ENCODE measurements around the gene RIBC1. TPM values are rescaled to one million over a fixed set of nuclear protein-coding genes. Genes with fewer than 3 reads are reported as not detected.

RIBC1 gene
- total and polyA plus RNA-seq, 10 donors = 0.34 to 1.4 (median 0.83) TPM; not detected in 1

DNA sequence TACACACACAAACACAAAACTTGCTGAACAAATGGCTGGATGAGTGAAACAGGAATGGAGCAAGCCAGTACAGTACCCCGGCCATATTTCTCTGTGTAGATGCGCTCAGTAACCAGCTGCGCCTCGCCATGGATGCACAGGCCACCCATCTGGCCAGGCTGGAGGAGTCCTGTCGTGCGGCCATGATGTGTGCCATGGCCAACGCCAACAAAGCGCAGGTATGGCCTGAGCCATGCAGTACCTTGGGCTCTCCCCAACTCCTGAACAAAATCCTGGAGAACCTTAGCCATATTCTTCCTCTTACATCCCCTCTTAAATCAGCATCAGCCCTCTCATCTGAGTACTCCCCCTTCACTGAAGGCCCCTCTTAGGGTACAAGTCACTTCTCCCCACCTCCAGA lies 7.1 kb downstream of the RIBC1 start:
- TF ChIP-seq POLR2A (IDR thresholded peaks at IDR 0.05) (no peak), POLR2AphosphoS5 (IDR thresholded peaks at IDR 0.05) (no peak)
- TF ChIP-seq, protein P1, sequence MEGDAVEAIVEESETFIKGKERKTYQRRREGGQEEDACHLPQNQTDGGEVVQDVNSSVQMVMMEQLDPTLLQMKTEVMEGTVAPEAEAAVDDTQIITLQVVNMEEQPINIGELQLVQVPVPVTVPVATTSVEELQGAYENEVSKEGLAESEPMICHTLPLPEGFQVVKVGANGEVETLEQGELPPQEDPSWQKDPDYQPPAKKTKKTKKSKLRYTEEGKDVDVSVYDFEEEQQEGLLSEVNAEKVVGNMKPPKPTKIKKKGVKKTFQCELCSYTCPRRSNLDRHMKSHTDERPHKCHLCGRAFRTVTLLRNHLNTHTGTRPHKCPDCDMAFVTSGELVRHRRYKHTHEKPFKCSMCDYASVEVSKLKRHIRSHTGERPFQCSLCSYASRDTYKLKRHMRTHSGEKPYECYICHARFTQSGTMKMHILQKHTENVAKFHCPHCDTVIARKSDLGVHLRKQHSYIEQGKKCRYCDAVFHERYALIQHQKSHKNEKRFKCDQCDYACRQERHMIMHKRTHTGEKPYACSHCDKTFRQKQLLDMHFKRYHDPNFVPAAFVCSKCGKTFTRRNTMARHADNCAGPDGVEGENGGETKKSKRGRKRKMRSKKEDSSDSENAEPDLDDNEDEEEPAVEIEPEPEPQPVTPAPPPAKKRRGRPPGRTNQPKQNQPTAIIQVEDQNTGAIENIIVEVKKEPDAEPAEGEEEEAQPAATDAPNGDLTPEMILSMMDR (IDR thresholded peaks at IDR 0.05 in 8 of 11, conservative IDR thresholded peaks at IDR 0.05 in 3 of 11) = no peak
- Histone ChIP-seq H3K9me3 (no peaks in the 10 kb centered on the region), H3K4me1 (peaks cover 0 to 13% (median 11%) of the 10 kb centered on the region in 6 donors), H3K27me3 (replicated peaks in 1 of 7) (no peaks in the 10 kb centered on the region), H3K36me3 (peaks cover 0 to 38% (median 20%) of the 10 kb centered on the region in 6 donors), H3K4me3 (no peak overlapping the region), H3K27ac (no peak overlapping the region)
- DNase-seq = no peak
- 88 to 100% (median 96%) methylated on average over 1 to 8 of the region's 8 CpGs for WGBS, 5 donors
- intact Hi-C loops (cut with DNase I; ENCODE audit: low total_unique reads) = no loop called here

DNA sequence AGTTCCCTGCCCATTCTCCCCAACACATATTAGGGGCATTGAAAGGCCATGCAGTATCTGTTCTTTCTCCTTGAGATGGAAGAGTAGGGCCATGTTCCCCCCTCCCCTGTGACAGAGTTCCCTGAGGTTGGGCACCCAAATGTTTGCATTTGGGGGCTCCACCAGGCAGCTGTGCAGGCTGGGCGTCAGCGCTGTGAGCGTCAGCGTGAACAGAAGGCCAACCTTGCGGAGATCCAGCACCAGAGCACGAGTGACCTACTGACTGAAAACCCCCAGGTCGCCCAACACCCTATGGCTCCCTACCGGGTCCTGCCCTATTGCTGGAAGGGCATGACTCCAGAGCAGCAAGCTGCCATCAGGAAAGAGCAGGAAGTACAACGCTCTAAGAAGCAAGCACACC lies 7.6 kb downstream of the RIBC1 start:
- WGBS, 5 donors = 91 to 100% (median 96%) methylated on average over 7 to 9 of the region's 9 CpGs
- intact Hi-C loops (cut with DNase I; ENCODE audit: low total_unique reads) = no loop called here
- H3K4me1 ChIP-seq = peaks cover 0 to 16% (median 13%) of the 10 kb centered on the region in 6 donors
- H3K27me3 ChIP-seq (replicated peaks in 1 of 7) = no peaks in the 10 kb centered on the region
- peaks cover 0 to 38% (median 20%) of the 10 kb centered on the region in 6 donors for H3K36me3 ChIP-seq
- H3K9me3 ChIP-seq = no peaks in the 10 kb centered on the region
- no peak overlapping the region for H3K27ac ChIP-seq
- no peak for TF ChIP-seq POLR2A (IDR thresholded peaks at IDR 0.05)
- TF ChIP-seq, protein P1 (IDR thresholded peaks at IDR 0.05 in 8 of 11, conservative IDR thresholded peaks at IDR 0.05 in 3 of 11) = no peak
- TF ChIP-seq POLR2AphosphoS5 (IDR thresholded peaks at IDR 0.05) = no peak
- H3K4me3 ChIP-seq = no peak overlapping the region
- DNase-seq = no peak

DNA sequence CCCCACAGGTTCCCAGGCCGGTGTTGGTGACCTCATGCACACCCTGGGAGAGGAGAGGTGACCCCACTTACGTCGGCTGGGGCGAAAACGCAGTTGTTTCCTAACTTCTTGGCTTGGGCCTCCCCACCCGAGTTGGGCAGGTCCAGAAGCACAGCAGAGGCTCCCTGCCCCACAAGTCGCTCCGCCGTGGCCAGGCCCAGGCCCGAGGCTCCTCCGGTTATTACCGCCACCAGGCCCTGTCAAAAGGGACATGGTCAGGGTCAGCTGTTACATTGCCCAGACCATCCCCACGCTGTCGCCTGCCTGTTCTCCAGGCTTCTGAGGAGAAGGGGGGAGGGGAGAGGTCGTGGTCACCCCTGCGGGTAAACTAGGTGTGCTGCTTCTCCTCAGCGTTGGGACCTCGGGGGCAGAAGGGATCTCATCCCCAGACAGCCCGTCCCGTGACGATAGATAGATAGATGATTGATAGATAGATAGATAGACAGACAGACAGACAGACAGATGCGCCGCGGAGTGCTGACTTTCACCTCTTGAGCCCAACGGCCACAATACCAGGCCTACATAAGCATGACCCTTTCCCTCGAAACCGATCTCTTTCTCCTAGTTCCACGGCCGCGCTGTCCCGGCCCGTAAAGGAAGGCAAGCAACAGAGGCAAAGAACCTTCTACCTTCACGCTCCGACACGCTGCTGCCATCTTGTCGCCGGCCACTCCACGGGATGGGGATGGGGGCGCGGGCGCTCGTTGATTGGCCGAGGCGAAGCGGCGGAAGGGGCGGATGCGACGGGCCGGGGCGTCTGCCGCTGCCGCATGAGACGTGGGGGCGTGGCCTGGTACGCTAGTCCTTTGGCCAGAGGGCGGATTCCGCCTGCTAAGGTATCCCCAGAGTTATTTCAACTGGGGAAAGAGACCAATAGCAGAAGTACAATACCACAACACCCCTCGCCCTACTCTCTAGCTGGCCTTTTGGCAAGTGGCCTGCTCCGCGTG lies 11.3 kb downstream of the RIBC1 start, which contains the start of gene HSD17B10:
Gene HSD17B10 (minus strand): TSS at position 720 of the 989 bp plus-strand sequence. CDS start 25 bp downstream, at position 695.
- TF ChIP-seq, protein P1 (IDR thresholded peaks at IDR 0.05 in 8 of 11, conservative IDR thresholded peaks at IDR 0.05 in 3 of 11) = no peak
- TF ChIP-seq POLR2AphosphoS5 (IDR thresholded peaks at IDR 0.05) (peak; percentile 83 to 90 (median 87)), POLR2A (IDR thresholded peaks at IDR 0.05) (no peak)
- Histone ChIP-seq H3K27ac (peak within 1 kb of the TSS in 7 of 8 donors; percentile 55 to 82 (median 70)), H3K36me3 (peaks cover 0 to 38% (median 20%) of the 10 kb centered on the region in 6 donors), H3K4me1 (peaks cover 0 to 22% (median 15%) of the 10 kb centered on the region in 6 donors), H3K27me3 (replicated peaks in 1 of 7) (peaks cover 0 to 8% (median 0%) of the 10 kb centered on the region in 7 donors), H3K9me3 (no peaks in the 10 kb centered on the region), H3K4me3 (peak within 1 kb of the TSS; percentile 46 to 75 (median 54))
- 9 to 35% (median 21%) methylated on average over 19 to 61 of the region's 61 CpGs for WGBS, 5 donors
- DNase-seq = peak; percentile 97
- intact Hi-C loops (cut with DNase I; ENCODE audit: low total_unique reads) = no loop called here

DNA sequence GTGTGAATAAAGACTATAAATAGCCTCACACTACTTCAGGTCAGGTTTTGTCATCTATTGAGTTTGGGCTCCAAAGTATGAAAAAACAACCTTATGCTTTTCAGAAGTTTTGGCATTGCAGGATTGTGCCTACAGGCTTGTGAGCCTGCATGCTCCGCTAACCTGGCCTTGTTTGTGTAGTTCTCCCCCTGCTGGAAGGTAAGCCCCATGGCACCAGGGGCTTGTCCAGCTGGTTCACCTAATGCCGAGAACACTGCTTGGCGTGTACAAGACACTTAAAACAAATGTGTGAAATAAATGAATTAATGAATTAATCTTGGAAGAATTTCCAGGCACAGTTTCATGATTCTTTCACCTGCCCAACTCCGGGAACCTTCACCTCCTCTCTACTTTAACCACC lies 13.3 kb downstream of the RIBC1 start:
- Histone ChIP-seq H3K4me3 (no peak overlapping the region), H3K4me1 (peaks cover 0 to 29% (median 21%) of the 10 kb centered on the region in 6 donors), H3K27ac (no peak overlapping the region), H3K27me3 (replicated peaks in 1 of 7) (peaks cover 0 to 19% (median 5%) of the 10 kb centered on the region in 7 donors), H3K9me3 (no peaks in the 10 kb centered on the region), H3K36me3 (peaks cover 0 to 18% (median 10%) of the 10 kb centered on the region in 6 donors)
- intact Hi-C loops (cut with DNase I; ENCODE audit: low total_unique reads) = loop anchor here (5.0 kb wide), 1 partner anchor 119 kb away; no protein-coding TSS in a partner anchor
- WGBS, 5 donors = 3 to 6% (median 5%) methylated on average over 3 to 4 of the region's 4 CpGs
- peak; percentile 86 for DNase-seq
- TF ChIP-seq, protein P1 (IDR thresholded peaks at IDR 0.05 in 8 of 11, conservative IDR thresholded peaks at IDR 0.05 in 3 of 11) = peak; percentile 43 to 92 (median 84)
- no peak for TF ChIP-seq POLR2AphosphoS5 (IDR thresholded peaks at IDR 0.05)
